ENCODE results near the gene FIG4. TPM values are rescaled to one million over a fixed set of nuclear protein-coding genes. Genes with fewer than 3 reads are reported as not detected.

Gene FIG4
- total RNA-seq, 2 donors from 2014 or later, result 12.2 to 17.2 TPM

GRCh38 chr6:109834595-109835437 lies 143.7 kb downstream of the FIG4 start:
- H3K9ac ChIP-seq (ENCODE audit: low read depth in 2 of 2, low read length in 2 of 2), result no peak overlapping the region
- H3K9me3 ChIP-seq, result no peaks in the 10 kb centered on the region
- no peak overlapping the region for H3K27ac ChIP-seq
- DNase-seq, result no peak
- H3K36me3 ChIP-seq, result no peaks in the 10 kb centered on the region
- H3K27me3 ChIP-seq, result no peaks in the 10 kb centered on the region
- no peak overlapping the region for H3K4me3 ChIP-seq
- intact Hi-C loops (cut with DNase I), result no loop called here
- H3K4me1 ChIP-seq, result no peaks in the 10 kb centered on the region
- TF ChIP-seq, protein P1, sequence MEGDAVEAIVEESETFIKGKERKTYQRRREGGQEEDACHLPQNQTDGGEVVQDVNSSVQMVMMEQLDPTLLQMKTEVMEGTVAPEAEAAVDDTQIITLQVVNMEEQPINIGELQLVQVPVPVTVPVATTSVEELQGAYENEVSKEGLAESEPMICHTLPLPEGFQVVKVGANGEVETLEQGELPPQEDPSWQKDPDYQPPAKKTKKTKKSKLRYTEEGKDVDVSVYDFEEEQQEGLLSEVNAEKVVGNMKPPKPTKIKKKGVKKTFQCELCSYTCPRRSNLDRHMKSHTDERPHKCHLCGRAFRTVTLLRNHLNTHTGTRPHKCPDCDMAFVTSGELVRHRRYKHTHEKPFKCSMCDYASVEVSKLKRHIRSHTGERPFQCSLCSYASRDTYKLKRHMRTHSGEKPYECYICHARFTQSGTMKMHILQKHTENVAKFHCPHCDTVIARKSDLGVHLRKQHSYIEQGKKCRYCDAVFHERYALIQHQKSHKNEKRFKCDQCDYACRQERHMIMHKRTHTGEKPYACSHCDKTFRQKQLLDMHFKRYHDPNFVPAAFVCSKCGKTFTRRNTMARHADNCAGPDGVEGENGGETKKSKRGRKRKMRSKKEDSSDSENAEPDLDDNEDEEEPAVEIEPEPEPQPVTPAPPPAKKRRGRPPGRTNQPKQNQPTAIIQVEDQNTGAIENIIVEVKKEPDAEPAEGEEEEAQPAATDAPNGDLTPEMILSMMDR (IDR thresholded peaks at IDR 0.05), result no peak

DNA sequence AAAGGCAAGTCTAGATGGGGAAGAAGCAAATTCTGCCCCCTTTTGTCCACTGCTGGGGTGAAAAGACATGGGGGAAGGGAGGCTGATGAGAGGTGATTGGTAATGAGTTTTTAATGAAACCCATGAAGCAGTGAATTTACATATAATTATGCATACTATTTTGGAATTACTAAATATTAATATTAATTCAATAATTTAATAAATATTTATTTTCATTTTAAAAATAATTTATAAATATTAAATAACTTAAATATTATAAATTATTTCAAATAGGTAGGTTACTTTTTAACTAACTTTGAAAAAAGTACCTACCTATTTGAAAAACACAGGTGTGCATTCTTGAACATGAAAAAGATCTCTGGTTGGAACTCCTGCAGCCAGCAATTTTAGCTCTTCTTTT lies 148.9 kb downstream of the FIG4 start:
- DNase-seq, result no peak

DNA sequence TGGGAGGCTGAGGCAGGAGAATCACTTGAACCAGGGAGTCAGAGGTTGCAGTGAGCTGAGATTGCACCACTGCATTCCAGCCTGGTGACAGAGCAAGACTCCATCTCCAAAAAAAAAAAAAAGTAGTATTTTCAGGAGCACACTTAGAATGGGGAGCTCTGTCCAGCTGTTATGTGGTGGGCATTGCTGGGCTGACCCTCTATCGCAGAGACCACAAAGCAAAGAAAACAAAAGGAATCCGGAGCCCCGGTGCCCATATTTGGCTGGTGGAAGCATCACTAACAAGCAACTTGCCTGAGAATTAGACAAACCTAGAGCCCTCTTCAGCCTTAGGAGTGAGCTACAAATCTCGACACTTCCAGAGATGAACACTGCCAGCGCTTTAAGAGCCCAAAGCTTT lies 149.7 kb downstream of the FIG4 start:
- no peak for DNase-seq
- intact Hi-C loops (cut with DNase I), result no loop called here
- H3K27me3 ChIP-seq, result no peaks in the 10 kb centered on the region
- H3K4me1 ChIP-seq, result no peaks in the 10 kb centered on the region
- H3K4me3 ChIP-seq, result no peak overlapping the region
- H3K9me3 ChIP-seq, result no peaks in the 10 kb centered on the region
- H3K36me3 ChIP-seq, result no peaks in the 10 kb centered on the region
- H3K27ac ChIP-seq, result no peak overlapping the region
- H3K9ac ChIP-seq (ENCODE audit: low read depth in 2 of 2, low read length in 2 of 2), result no peak overlapping the region
- TF ChIP-seq, protein P1 (IDR thresholded peaks at IDR 0.05), result no peak

More for the DNA sequence above, 148.9 kb downstream of the FIG4 start:
- no peaks in the 10 kb centered on the region for H3K4me1 ChIP-seq
- H3K4me3 ChIP-seq, result no peak overlapping the region
- TF ChIP-seq, protein P1 (IDR thresholded peaks at IDR 0.05), result no peak
- no peak overlapping the region for H3K27ac ChIP-seq
- H3K36me3 ChIP-seq, result no peaks in the 10 kb centered on the region
- intact Hi-C loops (cut with DNase I), result no loop called here
- no peaks in the 10 kb centered on the region for H3K27me3 ChIP-seq
- H3K9me3 ChIP-seq, result no peaks in the 10 kb centered on the region
- H3K9ac ChIP-seq (ENCODE audit: low read depth in 2 of 2, low read length in 2 of 2), result no peak overlapping the region

GRCh38 chr6:109841869-109842268 lies 150.8 kb downstream of the FIG4 start:
- Histone ChIP-seq H3K9ac (ENCODE audit: low read depth in 2 of 2, low read length in 2 of 2) (no peak overlapping the region), H3K4me1 (no peaks in the 10 kb centered on the region), H3K4me3 (no peak overlapping the region), H3K36me3 (no peaks in the 10 kb centered on the region), H3K27ac (no peak overlapping the region), H3K9me3 (no peaks in the 10 kb centered on the region), H3K27me3 (no peaks in the 10 kb centered on the region)
- TF ChIP-seq, protein P1 (IDR thresholded peaks at IDR 0.05), result no peak
- no peak for DNase-seq
- intact Hi-C loops (cut with DNase I), result no loop called here

DNA sequence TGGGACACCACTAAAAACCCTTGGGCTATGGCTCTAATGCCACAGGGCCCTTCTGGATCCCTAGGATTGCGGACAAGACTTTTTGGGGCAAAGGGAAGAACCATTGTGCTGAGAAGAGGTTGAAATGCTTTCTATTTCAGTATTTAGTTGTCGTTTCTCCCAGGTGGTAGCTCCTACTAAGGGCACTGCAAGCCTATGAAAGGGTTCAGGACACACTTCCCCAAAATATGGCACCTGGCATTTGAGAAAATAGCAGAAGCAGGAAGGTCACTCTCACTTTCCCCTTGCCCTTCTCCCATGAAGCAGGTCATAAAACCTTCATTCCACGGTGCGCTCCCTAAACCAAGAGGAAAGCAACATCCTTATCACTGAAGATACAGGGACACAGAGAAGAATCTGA lies 161.6 kb downstream of the FIG4 start:
- no peak for DNase-seq
- Histone ChIP-seq H3K9ac (ENCODE audit: low read depth in 2 of 2, low read length in 2 of 2) (no peak overlapping the region), H3K9me3 (no peaks in the 10 kb centered on the region), H3K4me1 (no peaks in the 10 kb centered on the region), H3K4me3 (no peak overlapping the region), H3K36me3 (no peaks in the 10 kb centered on the region), H3K27ac (no peak overlapping the region), H3K27me3 (no peaks in the 10 kb centered on the region)
- intact Hi-C loops (cut with DNase I), result no loop called here
- TF ChIP-seq, protein P1 (IDR thresholded peaks at IDR 0.05), result no peak

Measured in colonic mucosa (tissue), 4 donors.